GM18505 (cell line): ENCODE measurements around the gene LIMCH1.
A peak's percentile ranks its signal among the peaks of the same experiment; 100 is the strongest.

Source experiments
- ATAC-seq: cut with Tn5 transposase; IDR thresholded peaks from one replicate; pipeline ENCODE4 v1.9.1; 2021; ENCODE audit not compliant: unreplicated experiment
- POLR2A ChIP-seq: IDR thresholded peaks from 4 replicates; pipeline ENCODE4 v1.6.1; 2011; ENCODE audit warnings: borderline replicate concordance; ENCODE audit not compliant: insufficient read depth, insufficient read length; ENCODE audit errors: extremely low read depth

The LIMCH1 gene

GRCh38 chr4:41653523-41653922 is 115.6 kb downstream of the LIMCH1 start:
- ATAC-seq = no peak
- TF ChIP-seq POLR2A = no peak

- ATAC-seq = no peak
- TF ChIP-seq POLR2A = no peak
These were observed 117.2 kb downstream of the LIMCH1 start for GRCh38 chr4:41655177-41655576.

- TF ChIP-seq POLR2A = no peak
- ATAC-seq = no peak
These were observed 118.1 kb downstream of the LIMCH1 start for GRCh38 chr4:41656106-41656505.

GRCh38 chr4:41656572-41657520 is 118.9 kb downstream of the LIMCH1 start:
- TF ChIP-seq POLR2A = no peak
- ATAC-seq = no peak

DNA sequence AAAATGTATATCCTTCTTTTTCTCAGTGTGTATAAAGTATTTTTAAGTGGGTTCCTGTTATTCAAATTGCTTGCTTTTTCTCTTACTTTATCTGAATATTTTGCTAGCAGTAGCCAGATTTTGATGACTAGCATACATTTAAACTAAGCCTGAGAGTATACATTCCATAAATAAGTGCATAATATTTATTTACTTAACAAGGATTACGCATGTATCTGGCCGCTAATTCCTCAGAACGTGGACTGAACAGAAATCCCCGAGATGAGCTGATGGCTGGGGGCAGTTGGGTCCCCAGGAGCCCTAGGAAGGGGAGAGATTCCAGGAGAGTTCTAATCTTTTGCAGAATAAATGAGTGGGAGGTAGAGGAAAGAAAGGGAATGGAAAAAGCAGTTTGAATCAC is 119.6 kb downstream of the LIMCH1 start:
- no peak for ATAC-seq
- TF ChIP-seq POLR2A = no peak

- ATAC-seq = no peak
- no peak for TF ChIP-seq POLR2A
These were observed 120.2 kb downstream of the LIMCH1 start for GRCh38 chr4:41658163-41658562.

DNA sequence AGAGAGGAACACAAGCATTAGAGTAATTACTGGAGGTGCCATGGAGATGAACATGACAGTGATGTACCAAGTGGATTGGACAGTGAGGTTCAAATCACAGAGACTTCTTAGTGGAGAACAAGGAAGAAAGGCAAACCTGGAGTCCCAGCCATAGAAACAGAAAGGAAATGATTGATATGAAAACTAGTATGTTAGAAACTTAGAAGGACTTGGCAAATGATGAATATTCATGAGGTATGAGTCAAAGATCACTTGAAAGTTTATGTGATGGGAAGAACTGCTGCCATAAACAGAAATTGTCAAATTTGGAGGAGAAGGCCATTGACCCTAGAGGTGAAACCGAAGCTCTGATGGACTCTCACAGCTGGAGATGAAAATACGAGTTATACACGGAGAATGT is 122.4 kb downstream of the LIMCH1 start:
- ATAC-seq = no peak
- no peak for TF ChIP-seq POLR2A

- TF ChIP-seq POLR2A = no peak
- peak; percentile 50 for ATAC-seq
These were observed 123.6 kb downstream of the LIMCH1 start for GRCh38 chr4:41661442-41662076.

- ATAC-seq = no peak
- TF ChIP-seq POLR2A = no peak
These were observed 127.8 kb downstream of the LIMCH1 start for GRCh38 chr4:41665636-41666207.

- no peak for TF ChIP-seq POLR2A
- ATAC-seq = no peak
These were observed 130.1 kb downstream of the LIMCH1 start for GRCh38 chr4:41668024-41668423.

DNA sequence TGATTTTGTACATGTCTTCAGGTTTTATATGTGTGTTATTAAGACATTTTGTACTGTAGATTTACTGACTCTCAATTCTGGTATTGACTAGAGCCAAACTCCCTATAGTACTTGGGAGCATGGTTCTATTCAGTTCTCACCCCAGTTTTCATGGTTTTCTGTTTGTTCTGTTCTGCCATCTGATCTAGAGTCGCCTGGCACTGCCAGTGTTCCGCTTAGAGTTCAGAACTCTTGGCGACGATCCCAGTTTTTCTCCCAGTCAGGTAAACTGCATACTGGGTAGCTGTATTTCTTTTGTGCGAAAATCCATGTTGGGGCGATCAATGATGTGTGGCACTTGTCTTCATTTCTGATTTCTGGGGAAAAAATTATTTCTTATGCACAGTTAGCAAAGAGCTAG is 132.6 kb downstream of the LIMCH1 start:
- no peak for TF ChIP-seq POLR2A
- no peak for ATAC-seq

DNA sequence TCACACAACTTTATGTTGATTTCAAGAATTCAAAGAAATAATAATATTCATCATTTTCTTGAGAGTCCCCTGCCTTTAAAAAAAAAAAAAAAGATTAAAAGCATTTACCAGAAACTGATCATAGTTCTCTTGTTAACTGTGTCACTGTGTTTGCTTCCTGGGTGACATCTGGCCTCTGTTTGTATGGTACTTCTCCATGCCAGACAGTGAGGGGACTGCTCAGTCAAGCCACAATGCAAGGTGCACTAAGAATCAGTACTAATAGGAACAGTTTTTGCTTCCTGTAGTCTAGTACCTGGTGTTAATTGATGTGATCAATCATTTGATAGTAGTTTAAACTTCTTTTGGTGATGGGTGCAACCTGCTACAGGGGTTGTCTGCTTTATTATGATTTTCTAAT is 133.0 kb downstream of the LIMCH1 start:
- no peak for ATAC-seq
- no peak for TF ChIP-seq POLR2A

DNA sequence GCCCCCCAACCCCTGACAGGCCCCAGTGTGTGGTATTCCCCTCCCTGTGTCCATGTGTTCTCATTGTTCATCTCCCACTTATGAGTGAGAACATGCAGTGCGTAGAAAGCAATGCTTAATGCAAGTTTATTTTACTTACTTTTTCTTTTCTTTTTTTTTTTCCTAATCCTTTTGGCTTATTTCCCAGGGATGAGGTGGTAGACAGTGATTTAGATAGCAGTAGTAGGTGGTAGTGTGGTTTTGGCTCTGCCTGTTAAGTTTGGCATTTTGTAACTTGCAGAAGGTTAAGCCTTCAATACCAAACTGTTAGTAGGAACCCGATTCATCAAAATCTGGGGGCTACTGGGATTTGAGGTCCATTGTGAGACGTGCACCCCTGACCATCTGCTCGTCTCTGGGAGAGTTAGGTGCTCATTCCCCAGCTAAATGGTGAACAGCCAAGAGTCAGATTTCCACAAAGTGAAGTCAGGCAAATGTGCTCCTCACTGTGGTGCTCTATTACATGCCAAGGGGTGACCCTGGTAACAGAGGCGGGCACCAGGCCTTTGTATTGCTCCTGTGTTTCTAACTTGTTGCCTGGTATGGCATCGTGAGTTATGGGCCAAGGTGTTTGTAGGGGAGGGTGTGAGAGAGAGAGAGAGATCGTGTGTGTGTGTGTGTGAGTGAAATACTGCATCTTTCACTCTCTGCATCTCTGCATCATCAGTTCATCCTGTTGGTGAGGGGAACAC is 140.3 kb downstream of the LIMCH1 start:
- TF ChIP-seq POLR2A = no peak
- ATAC-seq = no peak

DNA sequence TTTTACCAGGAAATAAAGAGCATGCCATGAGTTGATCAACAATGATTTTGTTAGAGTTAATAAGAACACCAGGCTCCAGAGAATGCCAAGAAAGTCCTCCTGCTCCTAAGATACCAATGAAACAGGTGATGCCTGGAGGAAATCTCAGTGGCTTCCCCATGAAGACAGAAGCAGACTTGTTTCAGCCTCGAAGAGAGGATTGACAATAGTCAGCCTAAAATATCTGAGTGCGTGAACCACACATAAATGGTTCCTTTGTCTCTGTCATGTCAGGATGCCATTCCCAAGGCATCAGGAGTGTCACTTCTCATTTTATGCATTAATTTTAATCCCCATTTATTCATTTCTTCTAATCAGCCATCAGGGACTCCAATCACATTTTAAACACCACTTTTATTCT is 141.0 kb downstream of the LIMCH1 start:
- ATAC-seq = no peak
- no peak for TF ChIP-seq POLR2A

- ATAC-seq = no peak
- no peak for TF ChIP-seq POLR2A
These were observed 142.0 kb downstream of the LIMCH1 start for GRCh38 chr4:41679991-41680390.
